Hepatocyte (in vitro differentiated cells): ENCODE results near the gene NPAS4. TPM values are rescaled to one million over a fixed set of nuclear protein-coding genes. Genes with fewer than 3 reads are reported as not detected.

Experiments used
- DNase-seq: peaks from one replicate; pipeline ENCODE4 v3.0.0-alpha.2; 2016; ENCODE audit warnings: low spot score
- H2AFZ ChIP-seq: fragments of 200-600 bp; sonication (generic); 2 replicates; pipeline ENCODE4 v1.6.0; 2016; ENCODE audit warnings: antibody characterized with exemption, mild to moderate bottlenecking
- H3K27ac ChIP-seq: fragments of 200-600 bp; sonication (generic); 2 replicates; pipeline ENCODE4 v1.5.1; 2016; ENCODE audit warnings: mild to moderate bottlenecking
- H3K27me3 ChIP-seq: fragments of 200-600 bp; sonication (generic); 2 replicates; pipeline ENCODE4 v1.6.1; 2016
- H3K36me3 ChIP-seq: fragments of 200-600 bp; sonication (generic); replicated peaks from 2 replicates; pipeline ENCODE4 v1.5.1; 2016; ENCODE audit warnings: low read depth; ENCODE audit not compliant: insufficient read depth
- H3K4me1 ChIP-seq: fragments of 200-600 bp; sonication (generic); 2 replicates; pipeline ENCODE4 v1.5.1; 2016; ENCODE audit warnings: mild to moderate bottlenecking, moderate library complexity; ENCODE audit not compliant: insufficient read depth
- H3K4me2 ChIP-seq: fragments of 200-600 bp; sonication (generic); 2 replicates; pipeline ENCODE4 v1.6.0; 2016
- H3K4me3 ChIP-seq: fragments of 200-600 bp; sonication (generic); 2 replicates; pipeline ENCODE4 v1.5.1; 2016; ENCODE audit warnings: mild to moderate bottlenecking
- H3K79me2 ChIP-seq: fragments of 200-600 bp; sonication (generic); 2 replicates; pipeline ENCODE4 v1.6.0; 2017; ENCODE audit warnings: mild to moderate bottlenecking
- H3K9me2 ChIP-seq: fragments of 200-600 bp; sonication (generic); replicated peaks from 2 replicates; pipeline ENCODE4 v1.6.0; 2017; ENCODE audit warnings: mild to moderate bottlenecking; ENCODE audit not compliant: insufficient read depth
- H3K9me3 ChIP-seq: fragments of 200-600 bp; sonication (generic); 2 replicates; pipeline ENCODE4 v1.5.1; 2016; ENCODE audit warnings: low read depth, mild to moderate bottlenecking
- H4K20me1 ChIP-seq: fragments of 200-600 bp; sonication (generic); 2 replicates; pipeline ENCODE4 v1.6.0; 2016; ENCODE audit warnings: mild to moderate bottlenecking; ENCODE audit not compliant: insufficient read depth, poor library complexity, severe bottlenecking
- CTCF ChIP-seq: fragments of 200-600 bp; sonication (generic); IDR thresholded peaks from 2 replicates; pipeline ENCODE4 v1.5.1; 2016; ENCODE audit warnings: antibody characterized with exemption, mild to moderate bottlenecking; ENCODE audit not compliant: poor library complexity
- EZH2 ChIP-seq: fragments of 200-600 bp; sonication (generic); IDR thresholded peaks from 2 replicates; pipeline ENCODE4 v1.6.1; 2016; ENCODE audit warnings: antibody characterized with exemption, mild to moderate bottlenecking, borderline replicate concordance
- EZH2phosphoT487 ChIP-seq: fragments of 200-600 bp; sonication (generic); IDR thresholded peaks from one replicate; pipeline ENCODE4 v1.6.1; 2018; ENCODE audit warnings: antibody characterized with exemption, mild to moderate bottlenecking, low read depth, moderate library complexity; ENCODE audit not compliant: unreplicated experiment, severe bottlenecking
- WGBS: methylation state at CpG from one replicate; pipeline ENCODE4 v1.1.6; 2016; ENCODE audit warnings: low lambda C conversion rate; ENCODE audit errors: missing lambda C conversion rate; 5-methylcytosine and 5-hydroxymethylcytosine counted together
- polyA plus RNA-seq: library from polyadenylated mRNA; unstranded; fragments of >200 nt; fragmentation: Nextera tagmentation; extraction: Ambion mirVana; gene quantifications from 2 replicates; pipeline ENCODE4 v1.2.1, GENCODE V29; 2016
- total RNA-seq: library from RNA; depleted of rRNA; stranded (reverse); fragments of >200 nt; gene quantifications from 2 replicates; pipeline ENCODE4 v1.2.3, GENCODE V29; 2014

Gene NPAS4
- total and polyA plus RNA-seq, 2 experiments from 2014 or later: 0.31 TPM; not detected in 1

GRCh38 chr11:66417000-66417399, 3.8 kb upstream of the NPAS4 start:
- no peak for DNase-seq
- no peak for TF ChIP-seq EZH2
- TF ChIP-seq CTCF: no peak
- no peak for TF ChIP-seq EZH2phosphoT487
- H3K4me3 ChIP-seq: no peak overlapping the region
- no peaks in the 10 kb centered on the region for H3K79me2 ChIP-seq
- H3K4me1 ChIP-seq: no peaks in the 10 kb centered on the region
- H3K4me2 ChIP-seq: no peak overlapping the region
- H4K20me1 ChIP-seq: no peaks in the 10 kb centered on the region
- H3K9me2 ChIP-seq: no peaks in the 10 kb centered on the region
- no peak overlapping the region for H3K27ac ChIP-seq
- H3K27me3 ChIP-seq: peaks cover 52% of the 10 kb centered on the region
- 75% methylated on average over 11 of the region's 11 CpGs for WGBS
- no peak overlapping the region for H2AFZ ChIP-seq
- no peaks in the 10 kb centered on the region for H3K36me3 ChIP-seq
- H3K9me3 ChIP-seq: no peaks in the 10 kb centered on the region

- TF ChIP-seq EZH2: no peak
- TF ChIP-seq CTCF: peak; percentile 8
- no peak for TF ChIP-seq EZH2phosphoT487
- Histone ChIP-seq H3K27me3 (peaks cover 52% of the 10 kb centered on the region), H3K9me2 (no peaks in the 10 kb centered on the region), H2AFZ (no peak overlapping the region), H3K9me3 (no peaks in the 10 kb centered on the region), H3K79me2 (no peaks in the 10 kb centered on the region), H4K20me1 (no peaks in the 10 kb centered on the region), H3K27ac (no peak overlapping the region), H3K4me2 (no peak overlapping the region), H3K4me3 (no peak overlapping the region), H3K36me3 (no peaks in the 10 kb centered on the region), H3K4me1 (no peaks in the 10 kb centered on the region)
- 6% methylated on average over 16 of the region's 16 CpGs for WGBS
- peak; percentile 87 for DNase-seq
Measured at GRCh38 chr11:66418168-66418985, 2.5 kb upstream of the NPAS4 start.

- H3K4me2 ChIP-seq: no peak overlapping the region
- H3K4me1 ChIP-seq: no peaks in the 10 kb centered on the region
- DNase-seq: no peak
- no peak overlapping the region for H3K27ac ChIP-seq
- H3K9me3 ChIP-seq: no peaks in the 10 kb centered on the region
- H3K27me3 ChIP-seq: peaks cover 47% of the 10 kb centered on the region
- H3K4me3 ChIP-seq: no peak overlapping the region
- no peaks in the 10 kb centered on the region for H3K79me2 ChIP-seq
- no peak overlapping the region for H2AFZ ChIP-seq
- no peaks in the 10 kb centered on the region for H3K9me2 ChIP-seq
- no peak for TF ChIP-seq EZH2
- no peak for TF ChIP-seq CTCF
- TF ChIP-seq EZH2phosphoT487: no peak
- no peaks in the 10 kb centered on the region for H4K20me1 ChIP-seq
- no peaks in the 10 kb centered on the region for H3K36me3 ChIP-seq
- WGBS: 67% methylated on average over 3 of the region's 3 CpGs
Measured at GRCh38 chr11:66418986-66419308, 1.9 kb upstream of the NPAS4 start.
